Right lobe of liver (tissue), 6 donors: Measurements from ENCODE around the gene ZNF823. TPM values are rescaled to one million over a fixed set of nuclear protein-coding genes. Genes with fewer than 3 reads are reported as not detected.

Experiments used
- ATAC-seq, 4 donors: fragments of 200-7000 bp; cut with Tn5 transposase; one replicate each; pipeline ENCODE4 v1.9.1; 2020; ENCODE audit warnings: mild to moderate bottlenecking in 4 of 4, moderate library complexity in 4 of 4
- DNase-seq, 3 donors: peaks; one replicate each; pipeline ENCODE4 v3.0.0-alpha.2; 2020
- H3K27ac ChIP-seq, 3 donors: fragments of 200-600 bp; one replicate each; pipeline ENCODE4 v1.8.0; 2022
- H3K27me3 ChIP-seq, 2 donors: fragments of 200-600 bp; one replicate each; pipeline ENCODE4 v1.8.0; 2022
- H3K36me3 ChIP-seq, 4 donors: fragments of 200-600 bp; sonication (generic) in 1 of 4; one replicate each; pipeline versions ENCODE4 v1.5.1 to v1.8.0; 2017 to 2022; ENCODE audit warnings: control low read depth in 1 of 4
- H3K4me1 ChIP-seq, 4 donors: fragments of 200-600 bp; sonication (generic) in 1 of 4; one replicate each; pipeline versions ENCODE4 v1.5.1 to v1.8.0; 2017 to 2022; ENCODE audit warnings: control low read depth in 1 of 4
- H3K4me3 ChIP-seq, 3 donors: fragments of 200-600 bp; one replicate each; pipeline ENCODE4 v1.8.0; 2022
- H3K9me3 ChIP-seq, 4 donors: fragments of 200-600 bp; sonication (generic) in 1 of 4; one replicate each; pipeline versions ENCODE4 v1.5.1 to v1.8.0; 2017 to 2022; ENCODE audit warnings: control low read depth in 1 of 4
- POLR2A ChIP-seq: fragments of 450-650 bp; IDR thresholded peaks from one replicate; pipeline ENCODE4 v1.6.1; 2017; ENCODE audit warnings: antibody characterized with exemption, mild to moderate bottlenecking
- WGBS: methylation state at CpG from one replicate; pipeline ENCODE4 v1.1.6; 2018; ENCODE audit warnings: low coverage, low lambda C conversion rate; ENCODE audit not compliant: insufficient coverage; ENCODE audit errors: missing lambda C conversion rate; 5-methylcytosine and 5-hydroxymethylcytosine counted together
- intact Hi-C, 2 donors: fragments of 100-400 bp; cut with DNase I; formaldehyde crosslinking; loops; one replicate each; pipeline versions ENCODE4 v1.11.2 to v1.14.1; 2022
- total RNA-seq, 6 experiments: library from RNA; depleted of rRNA in 2 of 6; stranded (reverse); fragments of >200 nt in 2 of 6; fragmentation: NEBNext Ultra II Directional in 3 of 6; extraction: Animal tissue kit (Norgen Biotek cat#: 25700) in 3 of 6; gene quantifications; one replicate each; pipeline versions ENCODE4 v1.1.0 to v1.2.4, GENCODE V29; 2016 to 2023
- TF ChIP-seq, protein P1 (sequence below), 4 donors: fragments of 200-600 bp in 3 of 4; fragments of 450-650 bp in 1 of 4; IDR thresholded peaks; one replicate each; pipeline versions ENCODE4 v1.5.1 to v1.8.0; 2016 to 2022; ENCODE audit warnings: antibody characterized with exemption in 4 of 4, mild to moderate bottlenecking in 2 of 4
- donor health status: DM: no; HTN: yes; CAD: no.
- donor health status: DM: no; HTN: no; CAD: no.
- donor health status: DM: no; HTN: no; CAD: no.
- donor health status: DM: no; HTN: yes; CAD: no.
- donor health status: DM: no; HTN: yes; CAD: no.

The ZNF823 gene
- total RNA-seq, 6 experiments from 2014 or later, result 2.9 to 5.1 (median 3.4) TPM

DNA sequence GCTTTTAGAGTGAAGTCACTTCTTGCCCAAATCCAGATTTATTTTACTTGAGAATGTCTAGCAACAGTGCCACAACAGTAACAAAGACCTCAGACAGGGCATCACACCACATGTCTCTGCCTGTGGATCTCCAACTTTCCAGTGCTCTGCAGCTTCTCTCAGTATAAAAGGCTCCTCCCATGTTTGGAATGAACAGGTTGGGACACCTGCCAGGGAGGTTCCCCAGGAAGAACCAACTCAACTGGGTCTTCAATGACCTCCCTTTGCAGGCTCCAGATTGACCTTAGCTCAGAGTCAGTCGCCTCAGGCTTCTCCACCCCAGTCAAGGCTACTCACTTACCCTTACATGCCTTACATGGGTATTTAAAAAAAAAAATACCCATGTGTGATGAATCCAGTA, 3.4 kb downstream of the ZNF823 start:
- Histone ChIP-seq H3K4me1 (peaks cover 0 to 20% (median 7%) of the 10 kb centered on the region in 4 donors), H3K4me3 (no peak overlapping the region), H3K9me3 (no peaks in the 10 kb centered on the region), H3K27ac (no peak overlapping the region), H3K36me3 (no peaks in the 10 kb centered on the region), H3K27me3 (no peaks in the 10 kb centered on the region)
- DNase-seq (no peak), ATAC-seq (no peak)
- 78% methylated on average over 1 of the region's 1 CpG for WGBS
- intact Hi-C loops, result no loop called here
- TF ChIP-seq POLR2A, result no peak
- TF ChIP-seq, protein P1, sequence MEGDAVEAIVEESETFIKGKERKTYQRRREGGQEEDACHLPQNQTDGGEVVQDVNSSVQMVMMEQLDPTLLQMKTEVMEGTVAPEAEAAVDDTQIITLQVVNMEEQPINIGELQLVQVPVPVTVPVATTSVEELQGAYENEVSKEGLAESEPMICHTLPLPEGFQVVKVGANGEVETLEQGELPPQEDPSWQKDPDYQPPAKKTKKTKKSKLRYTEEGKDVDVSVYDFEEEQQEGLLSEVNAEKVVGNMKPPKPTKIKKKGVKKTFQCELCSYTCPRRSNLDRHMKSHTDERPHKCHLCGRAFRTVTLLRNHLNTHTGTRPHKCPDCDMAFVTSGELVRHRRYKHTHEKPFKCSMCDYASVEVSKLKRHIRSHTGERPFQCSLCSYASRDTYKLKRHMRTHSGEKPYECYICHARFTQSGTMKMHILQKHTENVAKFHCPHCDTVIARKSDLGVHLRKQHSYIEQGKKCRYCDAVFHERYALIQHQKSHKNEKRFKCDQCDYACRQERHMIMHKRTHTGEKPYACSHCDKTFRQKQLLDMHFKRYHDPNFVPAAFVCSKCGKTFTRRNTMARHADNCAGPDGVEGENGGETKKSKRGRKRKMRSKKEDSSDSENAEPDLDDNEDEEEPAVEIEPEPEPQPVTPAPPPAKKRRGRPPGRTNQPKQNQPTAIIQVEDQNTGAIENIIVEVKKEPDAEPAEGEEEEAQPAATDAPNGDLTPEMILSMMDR (IDR thresholded peaks at IDR 0.05), result no peak

DNA sequence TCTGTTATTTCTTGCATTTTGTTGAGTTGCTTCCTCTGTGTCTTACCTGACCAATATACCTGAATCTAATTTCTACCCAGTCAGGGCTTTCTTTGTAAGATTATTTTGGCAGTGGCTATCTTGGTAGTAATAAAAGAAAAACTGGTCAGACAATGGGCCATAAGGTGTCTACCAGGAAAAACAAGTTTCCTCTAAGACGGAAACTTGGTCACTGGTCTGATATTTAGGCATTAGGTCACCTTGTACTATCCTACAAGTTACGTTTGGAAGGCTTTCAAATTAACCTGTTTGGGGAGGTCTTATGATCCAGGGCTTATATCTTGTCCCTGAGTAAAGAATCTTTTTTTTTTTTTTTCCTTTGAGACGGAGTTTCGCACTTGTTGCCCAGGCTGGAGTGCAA, 9.2 kb downstream of the ZNF823 start:
- no peak for TF ChIP-seq POLR2A
- TF ChIP-seq, protein P1 (IDR thresholded peaks at IDR 0.05), result no peak
- ATAC-seq, result no peak
- intact Hi-C loops, result no loop called here
- H3K4me1 ChIP-seq, result no peaks in the 10 kb centered on the region
- no peaks in the 10 kb centered on the region for H3K27me3 ChIP-seq
- no peak for DNase-seq
- peaks cover 0 to 19% (median 4%) of the 10 kb centered on the region in 4 donors for H3K36me3 ChIP-seq
- no peak overlapping the region for H3K4me3 ChIP-seq
- peaks cover 0 to 3% (median 0%) of the 10 kb centered on the region in 4 donors for H3K9me3 ChIP-seq
- no peak overlapping the region for H3K27ac ChIP-seq
- WGBS, result 100% methylated on average over 3 of the region's 4 CpGs

DNA sequence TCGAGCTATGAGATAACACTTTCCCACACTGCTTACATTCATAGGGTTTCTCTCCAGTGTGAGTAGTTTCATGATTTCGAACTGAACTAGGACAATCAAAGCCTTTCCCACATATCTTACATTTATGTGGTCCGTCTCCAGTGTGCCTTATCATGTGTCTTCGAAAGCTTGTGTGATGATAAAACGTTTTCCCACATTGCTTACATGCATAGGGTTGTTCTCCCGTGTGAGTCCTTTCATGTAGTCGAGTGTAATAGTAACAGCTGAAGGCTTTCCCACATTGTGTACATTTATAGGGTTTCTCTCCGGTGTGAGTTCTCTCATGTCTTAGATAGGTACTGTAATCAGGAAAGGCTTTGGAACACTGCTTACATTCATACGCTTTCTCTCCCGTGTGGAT, 16.3 kb downstream of the ZNF823 start:
- peaks cover 0 to 48% (median 31%) of the 10 kb centered on the region in 4 donors for H3K36me3 ChIP-seq
- H3K9me3 ChIP-seq, result peaks cover 0 to 30% (median 20%) of the 10 kb centered on the region in 4 donors
- no peak overlapping the region for H3K4me3 ChIP-seq
- no peaks in the 10 kb centered on the region for H3K4me1 ChIP-seq
- no peaks in the 10 kb centered on the region for H3K27me3 ChIP-seq
- WGBS, result 94% methylated on average over 9 of the region's 10 CpGs
- no peak for TF ChIP-seq POLR2A
- TF ChIP-seq, protein P1 (IDR thresholded peaks at IDR 0.05), result no peak
- no peak overlapping the region for H3K27ac ChIP-seq
- no peak for DNase-seq
- intact Hi-C loops, result no loop called here
- no peak for ATAC-seq

GRCh38 chr19:11721681-11722080, 17.1 kb downstream of the ZNF823 start:
- H3K4me3 ChIP-seq, result no peak overlapping the region
- peaks cover 0 to 44% (median 31%) of the 10 kb centered on the region in 4 donors for H3K36me3 ChIP-seq
- H3K27me3 ChIP-seq, result no peaks in the 10 kb centered on the region
- H3K27ac ChIP-seq, result no peak overlapping the region
- no peaks in the 10 kb centered on the region for H3K4me1 ChIP-seq
- intact Hi-C loops, result no loop called here
- ATAC-seq (no peak), DNase-seq (no peak)
- no peak for TF ChIP-seq POLR2A
- TF ChIP-seq, protein P1 (IDR thresholded peaks at IDR 0.05), result no peak
- peaks cover 0 to 30% (median 19%) of the 10 kb centered on the region in 4 donors for H3K9me3 ChIP-seq
- 96% methylated on average over 5 of the region's 5 CpGs for WGBS

GRCh38 chr19:11710313-11710712, 28.4 kb downstream of the ZNF823 start:
- Histone ChIP-seq H3K27me3 (no peaks in the 10 kb centered on the region), H3K27ac (no peak overlapping the region), H3K36me3 (no peaks in the 10 kb centered on the region), H3K4me3 (no peak overlapping the region), H3K4me1 (no peaks in the 10 kb centered on the region), H3K9me3 (no peaks in the 10 kb centered on the region)
- intact Hi-C loops, result no loop called here
- 66% methylated on average over 9 of the region's 10 CpGs for WGBS
- no peak for ATAC-seq
- no peak for DNase-seq
- no peak for TF ChIP-seq POLR2A
- TF ChIP-seq, protein P1 (IDR thresholded peaks at IDR 0.05), result no peak
